GM10847 (cell line): Measurements from ENCODE around the gene DGAT2L6.

ENCODE experiments used
- POLR2A ChIP-seq: IDR thresholded peaks from 2 replicates; pipeline ENCODE4 v1.6.1; 2011; ENCODE audit not compliant: insufficient read length; ENCODE audit errors: extremely low read depth

Gene DGAT2L6

DNA sequence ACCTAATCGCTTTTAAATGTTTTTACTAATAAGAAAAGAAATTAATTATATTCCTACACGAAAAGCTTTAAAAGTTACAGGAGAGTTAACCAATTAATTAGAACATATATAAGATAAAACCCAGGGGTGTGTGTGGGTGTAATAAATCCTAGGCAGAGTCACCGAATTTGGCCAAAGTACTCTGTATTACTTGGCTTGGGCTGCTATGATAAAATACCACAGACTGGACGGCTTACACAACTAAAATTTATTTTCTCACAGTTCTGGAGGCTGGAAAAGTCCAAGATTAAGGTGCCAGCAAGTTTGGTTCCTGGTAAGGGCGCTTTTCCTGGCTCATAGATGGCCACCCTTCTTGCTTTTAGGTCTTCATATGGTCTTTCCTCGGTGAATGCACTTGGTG lies 67.6 kb downstream of the DGAT2L6 start:
- no peak for TF ChIP-seq POLR2A

DNA sequence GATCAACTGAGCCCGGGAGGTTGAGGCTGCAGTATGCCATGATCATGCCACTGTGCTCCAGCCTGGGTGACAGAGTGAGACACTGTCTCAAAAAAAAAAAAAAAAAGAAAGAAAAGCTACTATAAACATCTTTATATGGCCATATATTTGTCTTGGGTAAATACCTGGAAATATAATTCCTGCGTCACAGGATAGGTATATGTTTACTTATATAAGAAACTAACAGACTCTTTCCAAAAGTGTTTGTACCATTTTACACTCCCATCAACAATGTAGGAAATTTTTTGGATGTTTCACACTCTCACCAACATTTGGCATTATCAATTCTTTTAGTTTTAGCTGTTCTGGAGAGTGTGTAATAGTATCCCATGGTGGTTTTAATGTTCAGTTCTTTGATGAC lies 70.0 kb downstream of the DGAT2L6 start:
- no peak for TF ChIP-seq POLR2A

DNA sequence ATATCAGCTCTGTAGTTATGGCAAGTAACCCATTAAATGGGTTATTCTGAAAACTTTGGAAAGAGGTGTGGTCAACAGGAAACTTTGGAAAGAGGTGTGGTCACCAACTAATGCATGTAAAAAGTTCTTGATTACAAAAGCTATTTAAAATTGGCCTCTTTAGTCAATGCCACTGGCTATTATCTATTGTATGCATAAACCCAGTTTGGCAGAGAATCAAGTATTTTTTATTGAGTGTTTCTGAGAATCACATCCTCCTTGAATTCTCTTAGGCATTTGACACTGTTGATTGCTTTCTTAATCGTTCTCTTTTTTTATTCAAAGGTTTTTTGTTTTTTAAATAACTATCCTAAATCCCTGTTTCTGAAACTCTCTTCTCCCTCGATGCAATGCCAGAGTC lies 75.2 kb downstream of the DGAT2L6 start:
- no peak for TF ChIP-seq POLR2A

DNA sequence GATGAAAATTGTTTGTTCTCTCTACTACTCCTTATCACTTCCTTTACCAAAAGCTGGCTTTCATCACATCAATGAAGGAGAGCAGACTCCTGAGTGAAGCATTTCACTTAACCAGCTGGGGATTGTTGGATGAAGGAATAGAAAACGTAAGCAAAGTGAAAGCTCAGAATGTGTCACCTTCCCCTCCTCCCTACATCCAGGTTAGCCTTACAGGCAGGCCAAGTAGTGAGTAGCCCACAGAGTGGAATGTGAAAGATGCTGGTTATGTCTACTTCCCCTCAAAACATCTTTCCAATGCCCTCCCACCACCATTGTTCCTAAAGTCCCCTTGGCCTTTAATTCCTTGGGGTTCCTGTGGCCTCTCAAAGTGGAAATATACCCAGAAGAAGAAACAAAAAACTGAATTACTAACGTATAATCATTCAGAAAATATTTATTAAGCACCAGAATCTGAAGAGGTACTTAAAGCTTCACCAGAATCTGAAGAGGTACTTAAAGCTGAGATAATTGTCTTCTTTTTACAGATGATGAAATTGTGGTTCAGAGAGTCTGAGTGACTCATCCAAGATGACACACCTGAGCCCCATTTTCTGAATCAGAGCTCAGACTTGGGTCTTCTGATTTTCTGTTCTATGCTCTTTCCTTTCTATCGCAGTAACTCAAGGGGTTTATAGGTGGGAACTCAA lies 76.2 kb downstream of the DGAT2L6 start:
- TF ChIP-seq POLR2A, result no peak

DNA sequence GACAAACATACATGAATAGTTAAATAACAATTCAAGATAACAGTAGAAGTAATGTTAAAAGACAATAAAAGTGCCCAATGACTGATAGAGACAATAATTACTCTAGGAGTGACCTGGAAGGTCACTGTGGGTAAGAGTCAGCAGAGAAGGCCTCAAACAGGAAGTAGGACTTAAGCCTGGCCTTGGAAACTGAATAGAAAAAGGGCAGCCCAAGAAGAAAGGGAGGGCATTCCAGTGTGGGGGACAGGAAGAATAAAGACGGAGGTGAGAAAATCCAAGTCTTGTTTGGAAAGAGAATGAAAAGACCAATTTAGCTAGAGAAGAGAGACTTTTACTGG lies 76.7 kb downstream of the DGAT2L6 start:
- TF ChIP-seq POLR2A, result no peak

DNA sequence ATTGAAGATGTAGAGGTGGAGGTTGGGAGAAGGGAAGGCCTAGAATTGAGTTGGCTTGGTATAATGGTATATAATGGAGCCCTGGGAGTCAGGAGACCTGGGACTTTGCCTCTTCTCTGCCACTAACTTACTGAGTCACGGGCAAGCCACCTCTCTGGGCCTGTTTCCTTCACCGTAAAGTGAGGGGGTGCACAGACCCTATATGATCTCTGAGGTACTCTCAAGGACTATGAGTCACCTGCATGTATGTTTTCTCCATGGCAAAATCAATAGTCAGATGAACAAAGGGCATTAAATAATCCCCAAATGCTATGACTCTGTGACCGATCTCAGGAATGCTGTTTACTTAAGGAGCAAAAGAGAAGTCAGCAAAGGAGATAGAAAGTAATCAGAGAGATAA lies 77.6 kb downstream of the DGAT2L6 start:
- no peak for TF ChIP-seq POLR2A
